ENCODE measurements around the gene STX1A. TPM values are rescaled to one million over a fixed set of nuclear protein-coding genes. Genes with fewer than 3 reads are reported as not detected.

The STX1A gene
- total and polyA plus RNA-seq, 2 of the 8 experiments (the other 6 are each of a cell fraction or from before 2014, with no cell fraction given) = 13.5 to 17.5 TPM

GRCh38 chr7:73669858-73670385 lies 49.5 kb downstream of the STX1A start:
- Histone ChIP-seq H2BK12ac (ENCODE audit: low read depth, low read length) (peak overlapping the region; percentile 50; the same call in 1 of the 2 replicates), H2AFZ (ENCODE audit: low read length) (no peak overlapping the region), H3K27ac (ENCODE audit: low read depth, low read length) (no peak overlapping the region), H4K5ac (ENCODE audit: insufficient read length, low read depth, low read length) (no peak overlapping the region), H3K23me2 (ENCODE audit: low read depth, low read length) (peaks cover 5% of the 10 kb centered on the region; the same call in 1 of the 2 replicates), H3K9me3 (ENCODE audit: insufficient read depth in 2 of 2, low read depth in 1 of 2, low read length in 1 of 2) (no peaks in the 10 kb centered on the region), H2AK5ac (ENCODE audit: low read depth, low read length) (no peak overlapping the region), H2BK15ac (ENCODE audit: low read length) (0 out of 2 replicates have a peak overlapping the region, but pooled peaks have one; percentile 92), H4K8ac (ENCODE audit: extremely low read depth, insufficient read depth, low read length) (no peak overlapping the region), H3K79me1 (ENCODE audit: low read depth, low read length) (0 out of 2 replicates have a peak, but pooled peaks cover 3% of the 10 kb centered on the region), H3K23ac (ENCODE audit: insufficient read length) (no peak overlapping the region), H4K20me1 (replicated peaks in 1 of 2; ENCODE audit: control insufficient read depth in 1 of 2, insufficient read depth in 2 of 2, low read length in 2 of 2) (no peaks in the 10 kb centered on the region), H2BK20ac (ENCODE audit: low read length) (no peak overlapping the region), H4K91ac (replicated peaks; ENCODE audit: insufficient read length, low read length) (no peak overlapping the region), H2BK5ac (ENCODE audit: low read depth, low read length) (no peak overlapping the region), H3K79me2 (ENCODE audit: control insufficient read depth in 1 of 2, insufficient read depth in 2 of 2, low read length in 2 of 2) (no peaks in the 10 kb centered on the region), H3K4ac (replicated peaks; ENCODE audit: insufficient read length, low read depth, low read length) (no peak overlapping the region), H3K27me3 (replicated peaks in 1 of 4; ENCODE audit: control insufficient read depth in 3 of 4, extremely low read depth in 1 of 4, insufficient read depth in 3 of 4, low read length in 3 of 4) (no peaks in the 10 kb centered on the region; a peak in 2 of 7 replicates), H3K9ac (replicated peaks in 1 of 4; ENCODE audit: extremely low read depth in 1 of 4, low read depth in 3 of 4, low read length in 3 of 4) (no peak overlapping the region), H3K4me1 (replicated peaks in 1 of 4; ENCODE audit: control insufficient read depth in 3 of 4, insufficient read depth in 4 of 4, low read length in 3 of 4) (peaks cover 0 to 20% (median 8%) of the 10 kb centered on the region in 4 experiments; a peak in 6 of 7 replicates), H3K14ac (ENCODE audit: insufficient read length) (no peak overlapping the region), H3K18ac (ENCODE audit: extremely low read depth, low read length) (no peak overlapping the region; the same call in 1 of the 2 replicates), H3K56ac (replicated peaks; ENCODE audit: insufficient read length, low read depth, low read length) (no peak overlapping the region), H3K36me3 (ENCODE audit: control insufficient read depth in 2 of 4, insufficient read depth in 4 of 4, low read length in 3 of 4) (no peaks in the 10 kb centered on the region), H3K4me2 (ENCODE audit: insufficient read depth in 1 of 2, low read depth in 2 of 2, low read length in 2 of 2) (no peak overlapping the region), H3K4me3 (ENCODE audit: extremely low read depth in 1 of 4, insufficient read depth in 2 of 4, low read depth in 3 of 4, low read length in 4 of 4) (no peak overlapping the region), H2BK120ac (replicated peaks; ENCODE audit: low read depth, low read length) (no peak overlapping the region)
- no peak for FAIRE-seq
- no peak for TF ChIP-seq CREB1 (IDR thresholded peaks at IDR 0.05)
- TF ChIP-seq EGR1 (IDR thresholded peaks at IDR 0.05; ENCODE audit: borderline replicate concordance, low read depth, low read length) = no peak
- TF ChIP-seq TCF12 (IDR thresholded peaks at IDR 0.05; ENCODE audit: low read depth, low read length) = no peak
- no peak for TF ChIP-seq KDM4A (IDR thresholded peaks at IDR 0.05; ENCODE audit: low read depth, low read length, severe bottlenecking)
- no peak for TF ChIP-seq GTF2F1 (IDR thresholded peaks at IDR 0.05; ENCODE audit: borderline replicate concordance, low read depth, low read length)
- TF ChIP-seq SP2 (IDR thresholded peaks at IDR 0.05; ENCODE audit: low read length) = no peak
- no peak for DNase-seq (ENCODE audit: low read depth in 1 of 2, low spot score in 2 of 2)
- POLR2A ChIA-PET (ENCODE audit: partially characterized antibody) = interaction anchor here (0.9 to 1.6 kb wide), 6 partner anchors 33 to 148 kb away, joined by 3 to 4 read pairs (median 3); partner anchors contain the start of gene BAZ1B
- WGBS, 2 experiments (ENCODE audit: extremely low coverage in 1 of 2, insufficient coverage in 1 of 2, insufficient read length in 1 of 2, insufficient replicate concordance in 2 of 2, low coverage in 1 of 2, low lambda C conversion rate in 2 of 2, missing lambda C conversion rate in 1 of 2) = 94% methylated on average over 6 of the region's 12 CpGs; no CpG with 5 or more reads in 1 of the 2 experiments
- CTCF ChIA-PET (ENCODE audit: partially characterized antibody) = interaction anchor here (0.7 to 9.1 kb wide), 12 partner anchors 23 to 68 kb away, joined by 3 to 72 read pairs (median 4); no protein-coding TSS in a partner anchor

Data from H1 (cell line).